Endothelial cell of umbilical vein (primary cell): ENCODE results near the gene PIK3CB.

Experiments
- MYC ChIP-seq: IDR thresholded peaks from one replicate; pipeline ENCODE4 v1.6.1; 2011; ENCODE audit warnings: mild to moderate bottlenecking, low read depth, low read length
- POLR2AphosphoS5 ChIP-seq: IDR thresholded peaks from 2 replicates; pipeline ENCODE4 v1.6.1; 2012; ENCODE audit warnings: low read depth, mild to moderate bottlenecking, control low read depth, low read length, moderate library complexity; ENCODE audit not compliant: insufficient read depth

DNA sequence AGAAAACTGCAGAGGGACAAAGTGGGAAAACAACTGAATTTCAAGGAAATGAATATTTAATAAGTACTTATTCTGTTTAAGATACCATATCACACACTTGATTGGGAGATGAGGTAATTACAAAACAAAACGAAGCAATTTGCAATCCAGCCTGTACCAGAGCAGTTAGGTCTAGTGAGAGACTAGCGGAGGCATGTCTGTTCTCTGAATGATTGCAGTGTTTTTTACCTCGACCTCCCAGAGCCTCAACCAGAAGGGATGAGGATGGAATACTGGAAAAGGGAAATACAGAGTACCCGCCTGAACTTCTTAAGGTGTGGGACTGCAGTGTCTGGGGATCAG, 59.5 kb downstream of the PIK3CB start:
- TF ChIP-seq POLR2AphosphoS5 (no peak), MYC (no peak)
